Gastroesophageal sphincter (tissue), 4 donors: ENCODE measurements around the gene EIPR1. TPM values are rescaled to one million over a fixed set of nuclear protein-coding genes. Genes with fewer than 3 reads are reported as not detected.
"Not testable (repeated sequence)": the region's sequence is repeated elsewhere in the genome, so short reads cannot be mapped to it uniquely, and the experiment has no call there.

ENCODE experiments used
- ATAC-seq: fragments of 150-250 bp; one replicate; pipeline ENCODE4 v1.9.1; 2016; ENCODE audit warnings: mild to moderate bottlenecking, moderate library complexity
- H3K27ac ChIP-seq, 4 donors: fragments of 200-600 bp; sonication (generic) in 3 of 4; 1 replicate in 3 of 4; 2 replicates in 1 of 4; pipeline ENCODE4 v1.5.1; 2016 to 2019
- H3K27me3 ChIP-seq: fragments of 200-600 bp; sonication (generic); one replicate; pipeline ENCODE4 v1.5.1; 2019
- H3K36me3 ChIP-seq, 2 donors: fragments of 200-600 bp; sonication (generic); one replicate each; pipeline ENCODE4 v1.5.1; 2019; ENCODE audit warnings: control low read depth in 1 of 2
- H3K4me1 ChIP-seq, 3 donors: fragments of 200-600 bp; sonication (generic); 1 replicate in 2 of 3; 2 replicates in 1 of 3; pipeline ENCODE4 v1.5.1; 2016 to 2019; ENCODE audit warnings: control low read depth in 2 of 3
- H3K4me3 ChIP-seq, 2 donors: fragments of 200-600 bp; sonication (generic); one replicate each; pipeline ENCODE4 v1.5.1; 2019; ENCODE audit warnings: mild to moderate bottlenecking in 1 of 2, moderate library complexity in 1 of 2
- H3K9me3 ChIP-seq, 3 donors: fragments of 200-600 bp; sonication (generic); one replicate each; pipeline ENCODE4 v1.5.1; 2017 to 2019; ENCODE audit warnings: control low read depth in 2 of 3
- CTCF ChIP-seq, 4 experiments: fragments of 200-600 bp in 2 of 4; fragments of 450-650 bp in 2 of 4; sonication (generic) in 1 of 4; IDR thresholded peaks; one replicate each; pipeline ENCODE4 v1.5.1; 2017 to 2019; ENCODE audit warnings: antibody characterized with exemption in 4 of 4, mild to moderate bottlenecking in 2 of 4, moderate library complexity in 2 of 4
- EP300 ChIP-seq: sonication (generic); formaldehyde crosslinking; IDR thresholded peaks from one replicate; pipeline ENCODE4 v1.6.1; 2017; ENCODE audit warnings: antibody characterized with exemption, mild to moderate bottlenecking
- POLR2A ChIP-seq, 2 donors: fragments of 450-650 bp; IDR thresholded peaks; one replicate each; pipeline ENCODE4 v1.6.1; 2017; ENCODE audit warnings: antibody characterized with exemption in 2 of 2, mild to moderate bottlenecking in 2 of 2, moderate library complexity in 1 of 2
- POLR2AphosphoS5 ChIP-seq: sonication (generic); formaldehyde crosslinking; IDR thresholded peaks from one replicate; pipeline ENCODE4 v1.6.1; 2017; ENCODE audit warnings: antibody characterized with exemption
- WGBS, 2 donors: methylation state at CpG; one replicate each; pipeline ENCODE4 v1.1.5; 2018; ENCODE audit warnings: low coverage in 1 of 2; 5-methylcytosine and 5-hydroxymethylcytosine counted together
- total RNA-seq, 4 donors: library from RNA; depleted of rRNA; stranded (reverse); fragments of >200 nt; gene quantifications; one replicate each; pipeline ENCODE4 v1.1.0, GENCODE V29; 2016

EIPR1 gene
- total RNA-seq, 4 donors from 2014 or later = 11.3 to 26.8 (median 22.2) TPM

GRCh38 chr2:3289526-3289925 is 88.1 kb downstream of the EIPR1 start:
- no peak for ATAC-seq
- Histone ChIP-seq H3K4me3 (no peak overlapping the region), H3K27me3 (no peaks in the 10 kb centered on the region), H3K4me1 (no peaks in the 10 kb centered on the region), H3K9me3 (no peaks in the 10 kb centered on the region), H3K27ac (no peak overlapping the region), H3K36me3 (no peaks in the 10 kb centered on the region)
- no peak for TF ChIP-seq POLR2A (IDR thresholded peaks at IDR 0.05)
- no peak for TF ChIP-seq CTCF (IDR thresholded peaks at IDR 0.05)
- no peak for TF ChIP-seq POLR2AphosphoS5
- TF ChIP-seq EP300 = no peak
- WGBS, 2 donors = 93 to 95% methylated on average over 6 to 13 of the region's 15 CpGs

GRCh38 chr2:3289171-3289515 is 88.5 kb downstream of the EIPR1 start:
- ATAC-seq = no peak
- 88 to 89% methylated on average over 3 of the region's 9 CpGs for WGBS, 2 donors
- Histone ChIP-seq H3K4me3 (no peak overlapping the region), H3K27me3 (no peaks in the 10 kb centered on the region), H3K27ac (no peak overlapping the region), H3K4me1 (no peaks in the 10 kb centered on the region), H3K9me3 (no peaks in the 10 kb centered on the region), H3K36me3 (no peaks in the 10 kb centered on the region)
- TF ChIP-seq CTCF (IDR thresholded peaks at IDR 0.05) (no peak), EP300 (no peak), POLR2AphosphoS5 (no peak), POLR2A (IDR thresholded peaks at IDR 0.05) (no peak)

GRCh38 chr2:3288470-3289170 is 89.0 kb downstream of the EIPR1 start:
- no peak for TF ChIP-seq POLR2A (IDR thresholded peaks at IDR 0.05)
- no peak for TF ChIP-seq EP300
- TF ChIP-seq CTCF (IDR thresholded peaks at IDR 0.05) = no peak
- no peak for TF ChIP-seq POLR2AphosphoS5
- no peak for ATAC-seq
- Histone ChIP-seq H3K27me3 (no peaks in the 10 kb centered on the region), H3K4me3 (no peak overlapping the region), H3K36me3 (no peaks in the 10 kb centered on the region), H3K9me3 (no peaks in the 10 kb centered on the region), H3K4me1 (no peaks in the 10 kb centered on the region), H3K27ac (no peak overlapping the region)
- WGBS, 2 donors = 85 to 89% methylated on average over 9 to 12 of the region's 20 CpGs

GRCh38 chr2:3287896-3288295 is 89.7 kb downstream of the EIPR1 start:
- Histone ChIP-seq H3K4me3 (no peak overlapping the region), H3K36me3 (no peaks in the 10 kb centered on the region), H3K27me3 (no peaks in the 10 kb centered on the region), H3K4me1 (peaks cover 0 to 7% (median 0%) of the 10 kb centered on the region in 3 donors), H3K9me3 (no peaks in the 10 kb centered on the region), H3K27ac (no peak overlapping the region)
- no peak for TF ChIP-seq CTCF (IDR thresholded peaks at IDR 0.05)
- no peak for TF ChIP-seq POLR2AphosphoS5
- TF ChIP-seq POLR2A (IDR thresholded peaks at IDR 0.05) = no peak
- TF ChIP-seq EP300 = no peak
- no peak for ATAC-seq
- WGBS, 2 donors = 89% methylated on average over 3 of the region's 13 CpGs; no CpG with 5 or more reads in 1 of the 2 donors

- H3K36me3 ChIP-seq, ATAC-seq, H3K9me3 ChIP-seq, H3K27me3 ChIP-seq, H3K27ac ChIP-seq, H3K4me3 ChIP-seq: not testable (repeated sequence)
- 71% methylated on average over 5 of the region's 17 CpGs; no CpG with 5 or more reads in 1 of the 2 donors for WGBS, 2 donors
- peaks cover 0 to 18% (median 0%) of the 10 kb centered on the region in 3 donors for H3K4me1 ChIP-seq
Measured at GRCh38 chr2:3286646-3287036, 91.0 kb downstream of the EIPR1 start.
